GM12874 (cell line): ENCODE results near the gene OR8U1.

Experiments
- CTCF ChIP-seq: IDR thresholded peaks from 2 replicates; pipeline ENCODE4 v1.5.1; 2011; ENCODE audit warnings: low read depth, mild to moderate bottlenecking, control low read depth, low read length, moderate library complexity; ENCODE audit not compliant: insufficient read depth

Gene OR8U1

GRCh38 chr11:56394381-56394780 is 19.0 kb downstream of the OR8U1 start:
- no peak for TF ChIP-seq CTCF

GRCh38 chr11:56396047-56396446 is 20.6 kb downstream of the OR8U1 start:
- no peak for TF ChIP-seq CTCF

- no peak for TF ChIP-seq CTCF
Measured at GRCh38 chr11:56404393-56404792, 29.0 kb downstream of the OR8U1 start.

DNA sequence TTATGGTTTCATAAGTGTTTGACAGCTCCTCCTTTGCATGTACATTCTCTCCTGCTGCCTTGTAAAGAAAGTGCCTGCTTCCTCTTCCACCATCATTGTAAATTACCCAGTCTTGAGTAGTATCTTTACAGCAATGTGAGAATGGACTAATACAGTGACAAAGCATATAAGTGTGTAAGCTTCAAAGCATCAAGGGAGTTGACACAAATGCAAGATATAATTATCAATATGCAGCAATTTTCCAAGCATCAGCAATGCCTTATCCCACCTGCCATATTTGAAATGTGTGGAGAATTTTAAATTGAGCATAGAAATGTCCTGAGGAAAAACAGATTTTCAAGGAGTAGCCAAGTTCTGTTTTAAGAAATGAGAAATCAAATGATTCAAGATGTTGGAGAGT is 35.4 kb downstream of the OR8U1 start:
- no peak for TF ChIP-seq CTCF

DNA sequence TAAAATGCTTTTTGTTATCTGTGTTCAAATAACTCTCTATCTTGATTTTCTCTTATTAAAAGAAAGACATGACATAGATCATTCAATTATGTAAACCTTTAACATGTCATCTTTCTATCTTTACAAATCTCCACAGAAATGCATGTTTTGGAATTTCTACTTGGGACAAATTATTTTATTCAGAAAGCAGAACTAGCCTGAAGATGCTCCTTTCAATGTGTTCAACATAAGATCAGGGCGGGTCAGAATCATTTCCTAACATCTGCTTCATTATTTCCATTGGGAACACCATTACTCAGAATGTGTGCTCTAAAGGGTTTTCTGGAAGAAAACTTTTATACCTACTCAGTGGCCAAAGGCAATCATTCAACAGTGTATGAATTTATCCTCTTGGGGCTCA is 37.0 kb downstream of the OR8U1 start, which contains the start of gene OR5AL1:
Gene OR5AL1, plus strand, starts transcription at position 301 of the 400 bp plus-strand sequence.
- TF ChIP-seq CTCF: no peak
